Stomach (tissue), 4 donors: ENCODE results near the gene ZNF595.

Source experiments
- CTCF ChIP-seq, 7 experiments: fragments of 450-650 bp in 4 of 7; fragments of 200-600 bp in 3 of 7; sonication (generic) in 3 of 7; IDR thresholded peaks; one replicate each; pipeline ENCODE4 v1.5.1; 2016 to 2019; ENCODE audit warnings: antibody characterized with exemption in 7 of 7, control low read depth in 2 of 7, mild to moderate bottlenecking in 1 of 7
- EP300 ChIP-seq: sonication (generic); formaldehyde crosslinking; IDR thresholded peaks from one replicate; pipeline ENCODE4 v1.6.1; 2017; ENCODE audit warnings: antibody characterized with exemption
- POLR2AphosphoS5 ChIP-seq, 3 donors: sonication (generic); formaldehyde crosslinking; IDR thresholded peaks; one replicate each; pipeline ENCODE4 v1.6.1; 2016; ENCODE audit warnings: antibody characterized with exemption in 3 of 3

- TF ChIP-seq EP300 (no peak), CTCF (IDR thresholded peaks at IDR 0.05) (no peak), POLR2AphosphoS5 (IDR thresholded peaks at IDR 0.05) (no peak)
Observed at GRCh38 chr4:112771-113170, 59.6 kb downstream of the ZNF595 start.
